Small intestine (tissue), 7 donors: ENCODE measurements around the gene ORC1. TPM values are rescaled to one million over a fixed set of nuclear protein-coding genes. Genes with fewer than 3 reads are reported as not detected.
A peak's percentile ranks its signal among the peaks of the same experiment; 100 is the strongest.
"Not testable (repeated sequence)": the region's sequence is repeated elsewhere in the genome, so short reads cannot be mapped to it uniquely, and the experiment has no call there.

Experiments used
- DNase-seq, 2 donors: peaks; one replicate each; pipeline versions ENCODE4 v3.0.0 to v3.0.0-alpha.2; 2013
- FAIRE-seq: peaks from 2 replicates; lab custom pipeline; 2012; peaks lifted over from hg19 to GRCh38; lab: Jason Lieb, UNC
- H3K27ac ChIP-seq, 3 donors: one replicate each; pipeline ENCODE4 v1.5.1; 2013; ENCODE audit warnings: low read length in 2 of 3, mild to moderate bottlenecking in 2 of 3, control low read depth in 1 of 3, inconsistent platforms in 1 of 3, low read depth in 1 of 3, moderate library complexity in 1 of 3
- H3K27me3 ChIP-seq, 3 donors: one replicate each; pipeline ENCODE4 v1.6.1; 2013; ENCODE audit warnings: low read length in 3 of 3, inconsistent platforms in 1 of 3; ENCODE audit not compliant: control insufficient read depth in 3 of 3, insufficient read depth in 3 of 3
- H3K36me3 ChIP-seq, 3 donors: one replicate each; pipeline ENCODE4 v1.6.1; 2013; ENCODE audit warnings: low read length in 3 of 3, inconsistent platforms in 1 of 3, low read depth in 1 of 3, mild to moderate bottlenecking in 1 of 3, moderate library complexity in 1 of 3; ENCODE audit not compliant: control insufficient read depth in 3 of 3, insufficient read depth in 2 of 3
- H3K4me1 ChIP-seq, 3 donors: one replicate each; pipeline ENCODE4 v1.6.1; 2013; ENCODE audit warnings: low read length in 2 of 3, inconsistent platforms in 1 of 3, low read depth in 1 of 3, mild to moderate bottlenecking in 1 of 3, moderate library complexity in 1 of 3; ENCODE audit not compliant: control insufficient read depth in 3 of 3, insufficient read depth in 2 of 3
- H3K4me3 ChIP-seq, 3 donors: one replicate each; pipeline ENCODE4 v1.5.1; 2013; ENCODE audit warnings: low read length in 3 of 3, control low read depth in 1 of 3, inconsistent platforms in 1 of 3, low read depth in 1 of 3, mild to moderate bottlenecking in 1 of 3, moderate library complexity in 1 of 3
- H3K9me3 ChIP-seq, 2 donors: one replicate each; pipeline ENCODE4 v1.6.1; 2013; ENCODE audit warnings: low read depth in 1 of 2, low read length in 1 of 2; ENCODE audit not compliant: control insufficient read depth in 2 of 2, insufficient read depth in 1 of 2
- WGBS, 3 donors: extraction: QIAGEN DNeasy Blood & Tissue Kit; methylation state at CpG; one replicate each; pipeline ENCODE4 v1.1.7; 2013; 5-methylcytosine and 5-hydroxymethylcytosine counted together
- polyA plus RNA-seq, 4 donors: library from polyadenylated mRNA; stranded (reverse) in 3 of 4; unstranded in 1 of 4; fragments of 200-250 nt in 3 of 4; fragments of 120-200 nt in 1 of 4; gene quantifications; one replicate each; pipeline versions ENCODE4 v1.2.1 to v1.2.3, GENCODE V29; 2013
- donor health status: healthy with polysubstance abuse.
- donor health status: control.
- donor health status: control.
- donor health status: Bipolar disorder and iron deficiency.
- donor health status: healthy.

The ORC1 gene
- polyA plus RNA-seq, 4 donors = 0.22 to 5.3 (median 3.2) TPM

GRCh38 chr1:52369851-52370250 is 34.4 kb downstream of the ORC1 start:
- peaks cover 0 to 12% (median 0%) of the 10 kb centered on the region in 3 donors for H3K36me3 ChIP-seq
- WGBS, 3 donors = 80 to 89% (median 86%) methylated on average over 1 of the region's 1 CpG
- H3K4me3 ChIP-seq, FAIRE-seq, H3K9me3 ChIP-seq, DNase-seq, H3K27me3 ChIP-seq, H3K27ac ChIP-seq, H3K4me1 ChIP-seq: not testable (repeated sequence)

GRCh38 chr1:52368383-52369172 is 35.6 kb downstream of the ORC1 start:
- no peaks in the 10 kb centered on the region for H3K9me3 ChIP-seq
- FAIRE-seq (no peak), DNase-seq (peak; percentile 68 to 86)
- H3K36me3 ChIP-seq = peaks cover 0 to 15% (median 0%) of the 10 kb centered on the region in 3 donors
- H3K4me1 ChIP-seq = peaks cover 0 to 10% (median 4%) of the 10 kb centered on the region in 3 donors
- WGBS, 3 donors = 3 to 7% (median 7%) methylated on average over 40 to 51 of the region's 51 CpGs
- peak overlapping the region in 1 of 3 donors; percentile 71 for H3K27ac ChIP-seq
- no peaks in the 10 kb centered on the region for H3K27me3 ChIP-seq
- peak overlapping the region; percentile 3 to 65 (median 34) for H3K4me3 ChIP-seq

- WGBS, 3 donors = 93 to 95% (median 94%) methylated on average over 5 of the region's 5 CpGs
- FAIRE-seq (no peak), DNase-seq (no peak)
- no peak overlapping the region for H3K4me3 ChIP-seq
- no peaks in the 10 kb centered on the region for H3K9me3 ChIP-seq
- H3K4me1 ChIP-seq = peaks cover 0 to 10% (median 4%) of the 10 kb centered on the region in 3 donors
- no peak overlapping the region for H3K27ac ChIP-seq
- peaks cover 0 to 13% (median 3%) of the 10 kb centered on the region in 3 donors for H3K36me3 ChIP-seq
- H3K27me3 ChIP-seq = no peaks in the 10 kb centered on the region
Observed at GRCh38 chr1:52367272-52367671, 37.0 kb downstream of the ORC1 start.

DNA sequence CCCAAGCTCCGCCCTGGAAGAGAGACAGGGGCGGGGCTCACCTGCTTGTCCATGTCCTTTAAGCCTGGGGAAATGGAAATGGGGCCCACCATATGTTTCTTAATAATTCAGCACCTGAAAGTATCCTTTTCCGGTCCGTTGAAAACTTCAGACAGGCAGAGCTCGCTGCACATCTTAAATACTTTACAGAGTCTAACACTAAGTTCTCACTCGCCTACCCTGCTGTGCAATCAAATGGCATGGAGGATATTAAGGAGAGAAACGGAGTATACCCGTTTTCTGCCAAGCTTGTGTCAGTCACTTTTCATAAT is 37.8 kb downstream of the ORC1 start:
- DNase-seq (no peak), FAIRE-seq (no peak)
- H3K9me3 ChIP-seq = no peaks in the 10 kb centered on the region
- H3K4me1 ChIP-seq = peaks cover 0 to 10% (median 4%) of the 10 kb centered on the region in 3 donors
- peak overlapping the region; percentile 36 to 98 (median 85) for H3K27ac ChIP-seq
- no peaks in the 10 kb centered on the region for H3K27me3 ChIP-seq
- WGBS, 3 donors = 14 to 17% (median 16%) methylated on average over 8 of the region's 8 CpGs
- peaks cover 0 to 21% (median 6%) of the 10 kb centered on the region in 3 donors for H3K36me3 ChIP-seq
- peak overlapping the region; percentile 8 to 90 (median 86) for H3K4me3 ChIP-seq

- FAIRE-seq = no peak
- Histone ChIP-seq H3K9me3 (no peaks in the 10 kb centered on the region), H3K27me3 (no peaks in the 10 kb centered on the region), H3K4me1 (peaks cover 0 to 10% (median 4%) of the 10 kb centered on the region in 3 donors), H3K27ac (peak within 1 kb of the TSS; percentile 85 to 98 (median 94)), H3K36me3 (peaks cover under 1 to 23% (median 11%) of the 10 kb centered on the region in 3 donors), H3K4me3 (peak within 1 kb of the TSS; percentile 86 to 90 (median 90))
- DNase-seq = peak; percentile 99
- WGBS, 3 donors = 0% methylated on average over 44 to 92 of the region's 92 CpGs
Observed at GRCh38 chr1:52365746-52366516, 38.3 kb downstream of the ORC1 start, which contains the start of gene CC2D1B. TSS of gene CC2D1B (minus strand) at chr1:52366205. CDS start at chr1:52364620, 1,585 bp downstream.

GRCh38 chr1:52365071-52365745 is 39.0 kb downstream of the ORC1 start:
- no peak for FAIRE-seq
- no peaks in the 10 kb centered on the region for H3K27me3 ChIP-seq
- peaks cover 0 to 10% (median 4%) of the 10 kb centered on the region in 3 donors for H3K4me1 ChIP-seq
- H3K4me3 ChIP-seq = peak overlapping the region; percentile 86 to 90 (median 90)
- 7 to 10% (median 8%) methylated on average over 22 of the region's 22 CpGs for WGBS, 3 donors
- H3K27ac ChIP-seq = peak overlapping the region; percentile 85 to 98 (median 94)
- no peaks in the 10 kb centered on the region for H3K9me3 ChIP-seq
- peaks cover 5 to 31% (median 11%) of the 10 kb centered on the region in 3 donors for H3K36me3 ChIP-seq
- DNase-seq = peak; percentile 62 to 81

- Histone ChIP-seq H3K4me1 (peaks cover 0 to 10% (median 4%) of the 10 kb centered on the region in 3 donors), H3K27ac (no peak overlapping the region), H3K9me3 (no peaks in the 10 kb centered on the region), H3K4me3 (peak overlapping the region in 1 of 3 donors; percentile 86), H3K36me3 (peaks cover 10 to 39% (median 19%) of the 10 kb centered on the region in 3 donors), H3K27me3 (no peaks in the 10 kb centered on the region)
- WGBS, 3 donors = 76 to 82% (median 82%) methylated on average over 5 of the region's 5 CpGs
- FAIRE-seq = no peak
- peak in 1 of 2 donors; percentile 13 for DNase-seq
Observed at GRCh38 chr1:52364235-52364839, 39.9 kb downstream of the ORC1 start.
